Naive B cell (primary cell): ENCODE results near the gene EXOC4. TPM values are rescaled to one million over a fixed set of nuclear protein-coding genes. Genes with fewer than 3 reads are reported as not detected.
A peak's percentile ranks its signal among the peaks of the same experiment; 100 is the strongest.

Experiments used
- ATAC-seq, 2 donors: fragments of 150-1000 bp; cut with Tn5 transposase; 2 replicates each; pipeline ENCODE4 v1.10.0; 2021; ENCODE audit warnings: low read depth in 2 of 2, mild to moderate bottlenecking in 2 of 2, moderate library complexity in 2 of 2
- DNase-seq: peaks from one replicate; pipeline ENCODE4 v3.0.0; 2022
- H3K27ac Mint-ChIP-seq, 6 donors: one replicate each; pipeline ENCODE4 v1.8.0; 2020 to 2022; ENCODE audit warnings: mild to moderate bottlenecking in 6 of 6, mixed read lengths in 6 of 6, moderate library complexity in 5 of 6, inconsistent platforms in 2 of 6
- H3K27me3 Mint-ChIP-seq, 3 donors: one replicate each; pipeline ENCODE4 v1.8.0; 2021 to 2022; ENCODE audit warnings: mixed read lengths in 3 of 3, mild to moderate bottlenecking in 1 of 3
- H3K36me3 Mint-ChIP-seq, 2 donors: one replicate each; pipeline ENCODE4 v1.8.0; 2020 to 2022; ENCODE audit warnings: mixed read lengths in 2 of 2, inconsistent platforms in 1 of 2, mild to moderate bottlenecking in 1 of 2
- H3K4me1 Mint-ChIP-seq, 3 donors: one replicate each; pipeline ENCODE4 v1.8.0; 2020 to 2022; ENCODE audit warnings: mixed read lengths in 3 of 3, inconsistent platforms in 1 of 3, mild to moderate bottlenecking in 1 of 3, moderate library complexity in 1 of 3
- H3K4me3 Mint-ChIP-seq, 8 donors: one replicate each; pipeline ENCODE4 v1.8.0; 2020 to 2022; ENCODE audit warnings: mild to moderate bottlenecking in 8 of 8, mixed read lengths in 8 of 8, moderate library complexity in 8 of 8, inconsistent platforms in 2 of 8
- H3K9me3 Mint-ChIP-seq, 7 donors: one replicate each; pipeline ENCODE4 v1.8.0; 2020 to 2022; ENCODE audit warnings: mixed read lengths in 7 of 7, mild to moderate bottlenecking in 5 of 7, inconsistent platforms in 2 of 7, moderate library complexity in 1 of 7
- polyA plus RNA-seq, 6 donors: library from polyadenylated mRNA; unstranded; fragments of 300-500 nt; fragmentation: Illumina TruSeq; gene quantifications; one replicate each; pipeline ENCODE4 v1.2.3, GENCODE V29; 2021; ENCODE audit warnings: low read depth in 6 of 6

EXOC4 gene
- polyA plus RNA-seq, 6 donors from 2014 or later = 39.9 to 59.7 (median 47.2) TPM

GRCh38 chr7:133552079-133552478 is 299.2 kb downstream of the EXOC4 start:
- Mint-ChIP-seq H3K27me3 (no peaks in the 10 kb centered on the region), H3K9me3 (no peaks in the 10 kb centered on the region), H3K27ac (no peak overlapping the region), H3K36me3 (no peaks in the 10 kb centered on the region), H3K4me1 (peaks cover 1 to 10% (median 5%) of the 10 kb centered on the region in 3 donors), H3K4me3 (no peak overlapping the region)
- no peak for ATAC-seq
- DNase-seq = no peak

- Mint-ChIP-seq H3K4me3 (no peak overlapping the region), H3K27ac (no peak overlapping the region), H3K9me3 (no peaks in the 10 kb centered on the region), H3K4me1 (peaks cover 5% of the 10 kb centered on the region in 3 donors), H3K27me3 (no peaks in the 10 kb centered on the region), H3K36me3 (no peaks in the 10 kb centered on the region)
- DNase-seq (no peak), ATAC-seq (no peak)
Observed at GRCh38 chr7:133554330-133554729, 301.5 kb downstream of the EXOC4 start.

- Mint-ChIP-seq H3K4me1 (peaks cover 5% of the 10 kb centered on the region in 3 donors), H3K4me3 (no peak overlapping the region), H3K36me3 (no peaks in the 10 kb centered on the region), H3K27me3 (no peaks in the 10 kb centered on the region), H3K27ac (no peak overlapping the region), H3K9me3 (no peaks in the 10 kb centered on the region)
- ATAC-seq = no peak
- DNase-seq = no peak
Observed at GRCh38 chr7:133556048-133556447, 303.2 kb downstream of the EXOC4 start.

- Mint-ChIP-seq H3K4me3 (no peak overlapping the region), H3K4me1 (peaks cover 5% of the 10 kb centered on the region in 3 donors), H3K36me3 (no peaks in the 10 kb centered on the region), H3K27me3 (no peaks in the 10 kb centered on the region), H3K27ac (peak overlapping the region in 1 of 6 donors; percentile 50), H3K9me3 (no peaks in the 10 kb centered on the region)
- DNase-seq (no peak), ATAC-seq (no peak)
Observed at GRCh38 chr7:133556553-133556952, 303.7 kb downstream of the EXOC4 start.

- ATAC-seq = no peak
- peaks cover 0 to 7% (median 5%) of the 10 kb centered on the region in 3 donors for H3K4me1 Mint-ChIP-seq
Observed at GRCh38 chr7:133560900-133561299, 308.0 kb downstream of the EXOC4 start.

GRCh38 chr7:133561396-133561795 is 308.5 kb downstream of the EXOC4 start:
- no peaks in the 10 kb centered on the region for H3K27me3 Mint-ChIP-seq
- DNase-seq (no peak), ATAC-seq (no peak)
- H3K9me3 Mint-ChIP-seq = peaks cover 0 to 3% (median 0%) of the 10 kb centered on the region in 7 donors
- H3K4me1 Mint-ChIP-seq = peaks cover 0 to 7% (median 4%) of the 10 kb centered on the region in 3 donors
- no peak overlapping the region for H3K27ac Mint-ChIP-seq
- H3K36me3 Mint-ChIP-seq = peaks cover 0 to 21% of the 10 kb centered on the region in 2 donors
- no peak overlapping the region for H3K4me3 Mint-ChIP-seq

More at GRCh38 chr7:133560900-133561299, 308.0 kb downstream of the EXOC4 start:
- Mint-ChIP-seq H3K9me3 (no peaks in the 10 kb centered on the region), H3K27ac (no peak overlapping the region), H3K36me3 (peaks cover 0 to 16% of the 10 kb centered on the region in 2 donors), H3K27me3 (no peaks in the 10 kb centered on the region), H3K4me3 (no peak overlapping the region)
- no peak for DNase-seq

- no peak overlapping the region for H3K4me3 Mint-ChIP-seq
- no peak overlapping the region for H3K27ac Mint-ChIP-seq
- peaks cover 0 to 3% (median 0%) of the 10 kb centered on the region in 3 donors for H3K4me1 Mint-ChIP-seq
- peaks cover 0 to 9% (median 0%) of the 10 kb centered on the region in 7 donors for H3K9me3 Mint-ChIP-seq
- ATAC-seq = no peak
- H3K36me3 Mint-ChIP-seq = peaks cover 0 to 26% of the 10 kb centered on the region in 2 donors
- no peak for DNase-seq
- H3K27me3 Mint-ChIP-seq = no peaks in the 10 kb centered on the region
Observed at GRCh38 chr7:133562621-133563020, 309.7 kb downstream of the EXOC4 start.

GRCh38 chr7:133563251-133563650 is 310.4 kb downstream of the EXOC4 start:
- H3K9me3 Mint-ChIP-seq = peaks cover 0 to 9% (median 0%) of the 10 kb centered on the region in 7 donors
- ATAC-seq = no peak
- H3K36me3 Mint-ChIP-seq = peaks cover 0 to 26% of the 10 kb centered on the region in 2 donors
- no peak for DNase-seq
- H3K27me3 Mint-ChIP-seq = no peaks in the 10 kb centered on the region
- H3K27ac Mint-ChIP-seq = peak overlapping the region in 1 of 6 donors; percentile 1
- H3K4me3 Mint-ChIP-seq = no peak overlapping the region
- H3K4me1 Mint-ChIP-seq = peaks cover 0 to 2% (median 0%) of the 10 kb centered on the region in 3 donors

- Mint-ChIP-seq H3K27me3 (no peaks in the 10 kb centered on the region), H3K27ac (no peak overlapping the region), H3K4me3 (peak overlapping the region in 1 of 8 donors; percentile 32), H3K4me1 (peaks cover 0 to 2% (median 0%) of the 10 kb centered on the region in 3 donors), H3K36me3 (peaks cover 0 to 26% of the 10 kb centered on the region in 2 donors), H3K9me3 (peaks cover 0 to 9% (median 0%) of the 10 kb centered on the region in 7 donors)
- ATAC-seq (no peak), DNase-seq (no peak)
Observed at GRCh38 chr7:133564484-133564883, 311.6 kb downstream of the EXOC4 start.

GRCh38 chr7:133568544-133568943 is 315.7 kb downstream of the EXOC4 start:
- Mint-ChIP-seq H3K4me1 (peaks cover 0 to 2% (median 0%) of the 10 kb centered on the region in 3 donors), H3K4me3 (no peak overlapping the region), H3K27ac (no peak overlapping the region), H3K36me3 (peaks cover 0 to 26% of the 10 kb centered on the region in 2 donors), H3K27me3 (no peaks in the 10 kb centered on the region), H3K9me3 (peaks cover 0 to 9% (median 0%) of the 10 kb centered on the region in 7 donors)
- ATAC-seq (no peak), DNase-seq (no peak)

GRCh38 chr7:133570321-133570720 is 317.4 kb downstream of the EXOC4 start:
- no peak overlapping the region for H3K27ac Mint-ChIP-seq
- H3K36me3 Mint-ChIP-seq = peaks cover 0 to 20% of the 10 kb centered on the region in 2 donors

GRCh38 chr7:133571076-133571475 is 318.2 kb downstream of the EXOC4 start:
- Mint-ChIP-seq H3K27ac (no peak overlapping the region), H3K9me3 (peaks cover 0 to 9% (median 0%) of the 10 kb centered on the region in 7 donors), H3K27me3 (no peaks in the 10 kb centered on the region), H3K4me3 (no peak overlapping the region), H3K36me3 (peaks cover 0 to 13% of the 10 kb centered on the region in 2 donors), H3K4me1 (no peaks in the 10 kb centered on the region)
- DNase-seq (no peak), ATAC-seq (no peak)

More at GRCh38 chr7:133570321-133570720, 317.4 kb downstream of the EXOC4 start:
- peaks cover 0 to 2% (median 0%) of the 10 kb centered on the region in 3 donors for H3K4me1 Mint-ChIP-seq
- no peak overlapping the region for H3K4me3 Mint-ChIP-seq
- H3K27me3 Mint-ChIP-seq = no peaks in the 10 kb centered on the region
- ATAC-seq = no peak
- H3K9me3 Mint-ChIP-seq = peaks cover 0 to 9% (median 0%) of the 10 kb centered on the region in 7 donors
- DNase-seq = no peak

- H3K9me3 Mint-ChIP-seq = peaks cover 0 to 6% (median 0%) of the 10 kb centered on the region in 7 donors
- H3K27ac Mint-ChIP-seq = no peak overlapping the region
- ATAC-seq (no peak), DNase-seq (no peak)
- no peak overlapping the region for H3K4me3 Mint-ChIP-seq
- no peaks in the 10 kb centered on the region for H3K4me1 Mint-ChIP-seq
- no peaks in the 10 kb centered on the region for H3K27me3 Mint-ChIP-seq
- peaks cover 0 to 10% of the 10 kb centered on the region in 2 donors for H3K36me3 Mint-ChIP-seq
Observed at GRCh38 chr7:133572087-133572486, 319.2 kb downstream of the EXOC4 start.

- no peak for DNase-seq
- Mint-ChIP-seq H3K4me1 (no peaks in the 10 kb centered on the region), H3K27me3 (no peaks in the 10 kb centered on the region), H3K9me3 (no peaks in the 10 kb centered on the region), H3K4me3 (no peak overlapping the region), H3K36me3 (peaks cover 0 to 5% of the 10 kb centered on the region in 2 donors), H3K27ac (no peak overlapping the region)
- ATAC-seq = no peak
Observed at GRCh38 chr7:133572843-133573242, 320.0 kb downstream of the EXOC4 start.
